Neural progenitor cell (in vitro differentiated cells): ENCODE results near the gene LDAH. TPM values are rescaled to one million over a fixed set of nuclear protein-coding genes. Genes with fewer than 3 reads are reported as not detected.

Source experiments
- DNase-seq: peaks from one replicate; pipeline ENCODE4 v3.0.0-alpha.2; 2016; ENCODE audit warnings: low spot score
- H2AFZ ChIP-seq: fragments of 200-600 bp; sonication (generic); replicated peaks from 2 replicates; pipeline ENCODE4 v1.6.1; 2016; ENCODE audit warnings: antibody characterized with exemption
- H3F3A ChIP-seq: fragments of 200-600 bp; sonication (generic); 2 replicates; pipeline ENCODE4 v1.6.1; 2016; ENCODE audit warnings: antibody characterized with exemption, low read depth
- H3K27ac ChIP-seq: fragments of 200-600 bp; sonication (generic); 2 replicates; pipeline ENCODE4 v1.5.1; 2016; ENCODE audit warnings: mild to moderate bottlenecking
- H3K27me3 ChIP-seq: fragments of 200-600 bp; sonication (generic); 2 replicates; pipeline ENCODE4 v1.6.1; 2016; ENCODE audit warnings: mild to moderate bottlenecking, moderate library complexity
- H3K36me3 ChIP-seq: fragments of 200-600 bp; sonication (generic); 2 replicates; pipeline ENCODE4 v1.5.1; 2016
- H3K4me1 ChIP-seq: fragments of 200-600 bp; sonication (generic); 2 replicates; pipeline ENCODE4 v1.6.1; 2016; ENCODE audit warnings: mixed run types
- H3K4me2 ChIP-seq: fragments of 200-600 bp; sonication (generic); 2 replicates; pipeline ENCODE4 v1.6.1; 2016
- H3K4me3 ChIP-seq: fragments of 200-600 bp; sonication (generic); 2 replicates; pipeline ENCODE4 v1.5.1; 2016
- H3K79me2 ChIP-seq: fragments of 200-600 bp; sonication (generic); 2 replicates; pipeline ENCODE4 v1.6.1; 2016; ENCODE audit warnings: low read depth
- H3K9ac ChIP-seq: fragments of 200-600 bp; sonication (generic); 2 replicates; pipeline ENCODE4 v1.6.1; 2016
- H3K9me3 ChIP-seq: fragments of 200-600 bp; sonication (generic); 2 replicates; pipeline ENCODE4 v1.5.1; 2016; ENCODE audit warnings: low read depth
- H4K20me1 ChIP-seq: fragments of 200-600 bp; sonication (generic); 2 replicates; pipeline ENCODE4 v1.6.1; 2016; ENCODE audit warnings: low read depth
- H3K27ac Mint-ChIP-seq: 3 replicates; pipeline ENCODE4 v1.8.0; 2021; ENCODE audit warnings: mixed read lengths
- H3K27me3 Mint-ChIP-seq: 2 replicates; pipeline ENCODE4 v1.8.0; 2022; ENCODE audit warnings: low read depth, mild to moderate bottlenecking, inconsistent platforms, moderate library complexity, mixed read lengths; ENCODE audit not compliant: insufficient read depth
- H3K36me3 Mint-ChIP-seq: 3 replicates; pipeline ENCODE4 v1.8.0; 2021; ENCODE audit warnings: mixed read lengths
- H3K4me1 Mint-ChIP-seq: 3 replicates; pipeline ENCODE4 v1.8.0; 2021; ENCODE audit warnings: mixed read lengths
- H3K4me3 Mint-ChIP-seq: 3 replicates; pipeline ENCODE4 v1.8.0; 2021; ENCODE audit warnings: mild to moderate bottlenecking, moderate library complexity, mixed read lengths
- H3K9me3 Mint-ChIP-seq: 3 replicates; pipeline ENCODE4 v1.8.0; 2020; ENCODE audit warnings: mixed read lengths
- CTCF ChIP-seq: fragments of 200-600 bp; sonication (generic); IDR thresholded peaks from 2 replicates; pipeline ENCODE4 v1.5.1; 2017; ENCODE audit warnings: antibody characterized with exemption, mild to moderate bottlenecking
- EZH2 ChIP-seq: fragments of 200-600 bp; sonication (generic); IDR thresholded peaks from 2 replicates; pipeline ENCODE4 v1.6.1; 2017; ENCODE audit warnings: antibody characterized with exemption, mild to moderate bottlenecking, moderate library complexity
- EZH2phosphoT487 ChIP-seq: fragments of 200-600 bp; sonication (generic); IDR thresholded peaks from 2 replicates; pipeline ENCODE4 v1.6.1; 2017; ENCODE audit warnings: antibody characterized with exemption
- total RNA-seq: library from RNA; depleted of rRNA; stranded (reverse); fragments of >200 nt; gene quantifications from 2 replicates; pipeline ENCODE4 v1.2.3, GENCODE V29; 2015; ENCODE audit warnings: low replicate concordance

LDAH gene
- total RNA-seq, 1 donor from 2014 or later = 45.2 TPM

- Histone ChIP-seq H4K20me1 (peaks cover 15% of the 10 kb centered on the region), H3K9ac (no peak overlapping the region), H2AFZ (no peak overlapping the region), H3F3A (peaks cover 3% of the 10 kb centered on the region), H3K4me2 (no peak overlapping the region), H3K9me3 (no peaks in the 10 kb centered on the region), H3K27me3 (peaks cover 21% of the 10 kb centered on the region), H3K79me2 (no peaks in the 10 kb centered on the region), H3K4me1 (peaks cover 4% of the 10 kb centered on the region), H3K4me3 (no peak overlapping the region), H3K27ac (no peak overlapping the region), H3K36me3 (no peaks in the 10 kb centered on the region)
- TF ChIP-seq EZH2 = no peak
- TF ChIP-seq EZH2phosphoT487 = no peak
- TF ChIP-seq CTCF = no peak
- no peaks in the 10 kb centered on the region for H3K9me3 Mint-ChIP-seq
- no peak for DNase-seq
- H3K4me1 Mint-ChIP-seq = peaks cover 18% of the 10 kb centered on the region
- peaks cover 12% of the 10 kb centered on the region for H3K27me3 Mint-ChIP-seq
- H3K27ac Mint-ChIP-seq = no peak overlapping the region
- peaks cover 16% of the 10 kb centered on the region for H3K36me3 Mint-ChIP-seq
- H3K4me3 Mint-ChIP-seq = no peak overlapping the region
Measured at GRCh38 chr2:20678780-20679179, 144.1 kb downstream of the LDAH start.

GRCh38 chr2:20678086-20678395 lies 144.9 kb downstream of the LDAH start:
- H3K4me2 ChIP-seq = no peak overlapping the region
- Mint-ChIP-seq H3K4me3 (no peak overlapping the region), H3K4me1 (peaks cover 18% of the 10 kb centered on the region), H3K9me3 (no peaks in the 10 kb centered on the region), H3K27me3 (peaks cover 17% of the 10 kb centered on the region), H3K27ac (no peak overlapping the region), H3K36me3 (peaks cover 14% of the 10 kb centered on the region)
- H3K79me2 ChIP-seq = no peaks in the 10 kb centered on the region
- peaks cover 20% of the 10 kb centered on the region for H4K20me1 ChIP-seq
- H3K9me3 ChIP-seq = no peaks in the 10 kb centered on the region
- H2AFZ ChIP-seq = no peak overlapping the region
- H3K27ac ChIP-seq = no peak overlapping the region
- peaks cover 9% of the 10 kb centered on the region for H3K4me1 ChIP-seq
- no peak overlapping the region for H3K9ac ChIP-seq
- peaks cover 3% of the 10 kb centered on the region for H3F3A ChIP-seq
- no peak for TF ChIP-seq CTCF
- no peak for TF ChIP-seq EZH2phosphoT487
- TF ChIP-seq EZH2 = no peak
- no peaks in the 10 kb centered on the region for H3K36me3 ChIP-seq
- no peak for DNase-seq
- no peak overlapping the region for H3K4me3 ChIP-seq
- peaks cover 29% of the 10 kb centered on the region for H3K27me3 ChIP-seq

- no peak overlapping the region for H3K4me2 ChIP-seq
- Mint-ChIP-seq H3K4me3 (no peak overlapping the region), H3K36me3 (peaks cover 13% of the 10 kb centered on the region), H3K4me1 (peaks cover 23% of the 10 kb centered on the region), H3K27ac (no peak overlapping the region), H3K27me3 (peaks cover 23% of the 10 kb centered on the region), H3K9me3 (no peaks in the 10 kb centered on the region)
- H4K20me1 ChIP-seq = peaks cover 26% of the 10 kb centered on the region
- H3K4me1 ChIP-seq = peaks cover 15% of the 10 kb centered on the region
- H3F3A ChIP-seq = peaks cover 6% of the 10 kb centered on the region
- H3K9ac ChIP-seq = no peak overlapping the region
- H3K27me3 ChIP-seq = peaks cover 34% of the 10 kb centered on the region
- H2AFZ ChIP-seq = no peak overlapping the region
- H3K4me3 ChIP-seq = no peak overlapping the region
- no peak for TF ChIP-seq EZH2phosphoT487
- no peak for TF ChIP-seq EZH2
- peak; percentile 43 for TF ChIP-seq CTCF
- no peaks in the 10 kb centered on the region for H3K36me3 ChIP-seq
- peak; percentile 35 for DNase-seq
- H3K79me2 ChIP-seq = no peaks in the 10 kb centered on the region
- no peak overlapping the region for H3K27ac ChIP-seq
- no peaks in the 10 kb centered on the region for H3K9me3 ChIP-seq
Measured at GRCh38 chr2:20677301-20678085, 145.4 kb downstream of the LDAH start.
